B cell (primary cell): ENCODE measurements around the gene ZNF185.

Source experiments
- EZH2 ChIP-seq: IDR thresholded peaks from 2 replicates; pipeline ENCODE4 v1.6.1; 2012; ENCODE audit warnings: borderline replicate concordance, low read depth, mild to moderate bottlenecking, moderate library complexity, low read length; ENCODE audit not compliant: insufficient read depth, poor library complexity, severe bottlenecking
- TF ChIP-seq, protein P1 (sequence below): fragments of 200-600 bp; IDR thresholded peaks from one replicate; pipeline ENCODE4 v1.8.0; 2022; ENCODE audit warnings: antibody characterized with exemption, mild to moderate bottlenecking

DNA sequence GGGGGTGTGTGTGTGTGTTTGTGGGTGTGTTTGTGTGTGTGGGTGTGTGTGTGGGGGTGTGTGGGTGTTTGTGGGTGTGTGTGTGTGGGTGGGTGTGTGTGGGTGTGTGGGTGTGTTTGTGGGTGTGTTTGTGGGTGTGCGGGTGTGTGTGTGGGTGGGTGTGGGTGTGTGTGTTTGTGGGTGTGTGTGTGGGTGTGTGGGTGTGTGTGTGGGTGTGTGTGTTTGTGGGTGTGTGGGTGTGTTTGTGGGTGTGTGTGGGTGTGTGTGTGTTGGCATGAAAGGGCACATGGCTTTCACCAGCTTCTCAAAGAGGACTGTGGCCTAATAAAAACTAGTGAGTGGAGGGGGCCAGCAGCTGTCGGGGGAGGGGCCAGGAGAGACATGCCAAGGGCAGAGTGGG lies 25.3 kb upstream of the ZNF185 start:
- TF ChIP-seq, protein P1, sequence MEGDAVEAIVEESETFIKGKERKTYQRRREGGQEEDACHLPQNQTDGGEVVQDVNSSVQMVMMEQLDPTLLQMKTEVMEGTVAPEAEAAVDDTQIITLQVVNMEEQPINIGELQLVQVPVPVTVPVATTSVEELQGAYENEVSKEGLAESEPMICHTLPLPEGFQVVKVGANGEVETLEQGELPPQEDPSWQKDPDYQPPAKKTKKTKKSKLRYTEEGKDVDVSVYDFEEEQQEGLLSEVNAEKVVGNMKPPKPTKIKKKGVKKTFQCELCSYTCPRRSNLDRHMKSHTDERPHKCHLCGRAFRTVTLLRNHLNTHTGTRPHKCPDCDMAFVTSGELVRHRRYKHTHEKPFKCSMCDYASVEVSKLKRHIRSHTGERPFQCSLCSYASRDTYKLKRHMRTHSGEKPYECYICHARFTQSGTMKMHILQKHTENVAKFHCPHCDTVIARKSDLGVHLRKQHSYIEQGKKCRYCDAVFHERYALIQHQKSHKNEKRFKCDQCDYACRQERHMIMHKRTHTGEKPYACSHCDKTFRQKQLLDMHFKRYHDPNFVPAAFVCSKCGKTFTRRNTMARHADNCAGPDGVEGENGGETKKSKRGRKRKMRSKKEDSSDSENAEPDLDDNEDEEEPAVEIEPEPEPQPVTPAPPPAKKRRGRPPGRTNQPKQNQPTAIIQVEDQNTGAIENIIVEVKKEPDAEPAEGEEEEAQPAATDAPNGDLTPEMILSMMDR = no peak
- TF ChIP-seq EZH2 = no peak
